NCI-H2081 (cell line): ENCODE measurements around the gene MMEL1.

Experiments
- DNase-seq, 2 experiments: peaks; one replicate each; lab custom pipeline; 2025; lab: John Stamatoyannopoulos, UW

MMEL1 gene

DNA sequence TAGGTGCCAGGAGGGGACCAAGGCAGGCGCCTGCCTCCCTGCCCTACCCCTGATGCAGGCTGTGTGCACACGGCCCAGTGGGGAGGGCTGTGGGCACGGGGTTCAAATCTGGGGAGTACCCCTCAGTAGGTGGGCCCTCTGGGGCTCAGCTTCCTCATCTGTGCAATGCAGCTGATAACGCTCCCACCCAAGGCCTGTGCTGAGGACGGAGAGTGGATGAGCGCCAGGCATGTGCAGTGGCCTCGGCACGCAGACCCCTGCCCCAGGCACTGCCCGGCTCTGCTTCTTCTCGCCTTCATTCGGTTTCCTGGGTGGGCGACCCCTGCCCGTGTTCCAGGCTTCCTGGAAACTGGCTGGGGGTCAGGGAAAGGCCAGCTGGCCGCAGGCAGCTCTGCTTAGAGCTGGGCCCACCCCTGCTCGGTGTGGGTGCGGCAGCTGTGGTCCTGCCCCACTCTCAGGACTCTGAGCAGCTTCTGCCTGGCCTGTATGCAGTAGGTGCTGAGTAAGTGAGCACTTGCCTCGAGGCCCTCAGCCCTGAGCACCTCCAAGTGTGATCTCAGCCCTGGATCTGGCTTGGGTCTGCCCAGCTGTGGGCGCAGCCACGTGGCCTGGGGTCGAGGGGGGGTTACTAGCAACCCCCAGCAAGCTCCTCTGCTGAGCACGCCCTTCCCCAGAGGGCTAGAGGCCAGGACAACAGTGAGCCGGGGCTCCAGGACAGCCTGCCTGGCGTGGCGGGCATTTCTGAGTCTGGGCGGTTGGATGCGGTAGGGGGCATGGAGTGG, 88.5 kb downstream of the MMEL1 start:
- DNase-seq, result no peak

DNA sequence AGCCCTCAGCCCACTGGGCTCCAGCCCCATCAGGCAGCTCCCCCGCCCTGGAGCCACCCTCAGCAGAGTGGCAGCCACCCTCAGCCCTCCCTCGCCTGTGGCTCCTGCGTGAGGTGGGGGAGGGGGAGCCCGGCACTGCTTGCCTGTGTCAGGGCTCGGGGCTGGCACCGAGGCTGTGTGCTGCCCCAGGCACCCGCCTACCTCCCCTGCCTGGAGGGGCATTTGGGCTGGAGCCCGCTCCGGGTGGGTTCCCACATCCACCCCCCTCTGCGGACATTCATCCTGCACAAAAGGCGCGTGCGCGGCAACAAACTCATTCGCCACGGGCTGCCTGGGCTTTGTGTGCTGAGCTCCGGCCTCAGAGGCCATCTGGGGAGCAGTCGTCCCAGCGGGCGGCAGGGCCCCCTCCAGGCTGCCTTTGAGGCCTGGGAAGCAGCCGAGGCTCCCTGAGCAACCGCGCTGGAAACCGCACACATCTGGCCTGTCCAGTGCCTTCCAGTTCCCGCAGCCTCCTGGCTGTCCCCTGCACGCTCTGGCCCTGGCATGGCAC, 89.2 kb downstream of the MMEL1 start:
- DNase-seq, result peak in 1 of 2 experiments; percentile 21

DNA sequence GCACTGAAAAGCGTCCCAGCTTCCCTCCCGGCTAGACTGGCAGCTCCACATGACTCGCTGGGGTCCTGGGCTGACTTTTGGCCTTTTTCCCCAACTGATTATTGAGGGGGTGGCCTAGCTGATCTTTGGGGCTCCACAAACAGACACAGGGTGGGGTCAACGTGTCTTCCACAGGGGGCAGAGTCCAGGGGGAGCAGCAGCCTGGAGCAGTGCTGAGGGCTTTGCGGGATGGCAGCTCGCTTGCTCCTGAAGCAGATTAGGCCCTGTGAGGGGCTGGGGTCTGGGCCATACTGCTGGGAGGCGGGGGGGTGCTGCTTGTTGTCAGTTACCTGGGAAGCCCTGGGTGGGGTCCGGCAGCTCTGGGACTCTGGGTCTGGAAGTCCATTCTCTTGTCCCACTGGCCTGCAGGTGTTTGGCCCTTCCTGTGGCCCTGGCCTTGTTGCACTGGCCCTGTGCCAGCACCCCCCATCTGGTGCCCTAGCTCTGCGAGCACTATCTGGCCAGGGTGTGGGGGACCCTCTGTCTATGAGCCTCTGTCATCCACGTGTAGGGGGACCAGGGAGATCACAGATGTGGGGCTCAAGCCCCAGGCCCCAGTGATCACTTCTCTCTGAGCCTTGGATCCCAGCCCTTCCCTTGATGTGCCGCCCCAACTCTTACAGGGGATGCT, 90.4 kb downstream of the MMEL1 start:
- no peak for DNase-seq

DNA sequence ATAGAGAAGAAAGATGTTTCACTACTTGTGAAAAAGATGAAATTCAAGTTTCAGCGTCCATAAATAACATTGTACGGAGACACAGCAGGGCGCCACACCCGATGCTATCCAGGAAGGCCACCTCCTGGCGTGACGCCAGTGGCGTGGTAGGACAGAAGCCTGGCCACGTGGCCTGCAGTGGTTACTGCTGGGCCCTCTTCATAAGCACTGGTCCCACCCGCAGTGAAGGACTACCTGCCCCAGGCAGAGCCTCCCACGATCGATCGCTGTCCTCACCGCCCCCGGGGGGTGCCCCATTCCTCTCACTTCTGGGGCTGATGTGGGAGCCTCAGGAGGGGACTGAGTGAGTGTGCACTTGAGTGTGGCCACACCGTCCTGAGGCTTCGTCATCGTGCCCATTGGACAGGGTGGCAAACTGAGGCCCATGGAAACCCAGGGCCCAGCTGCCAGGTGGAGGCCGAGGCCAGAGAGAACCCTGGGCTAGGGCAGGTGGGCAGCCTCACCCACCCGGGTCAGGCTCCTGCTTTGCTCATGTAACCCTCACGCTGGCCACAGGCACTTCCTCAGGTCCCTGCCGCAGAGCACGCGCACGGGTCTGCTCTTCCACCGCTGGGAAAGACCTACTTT, 91.1 kb downstream of the MMEL1 start:
- DNase-seq, result no peak

DNA sequence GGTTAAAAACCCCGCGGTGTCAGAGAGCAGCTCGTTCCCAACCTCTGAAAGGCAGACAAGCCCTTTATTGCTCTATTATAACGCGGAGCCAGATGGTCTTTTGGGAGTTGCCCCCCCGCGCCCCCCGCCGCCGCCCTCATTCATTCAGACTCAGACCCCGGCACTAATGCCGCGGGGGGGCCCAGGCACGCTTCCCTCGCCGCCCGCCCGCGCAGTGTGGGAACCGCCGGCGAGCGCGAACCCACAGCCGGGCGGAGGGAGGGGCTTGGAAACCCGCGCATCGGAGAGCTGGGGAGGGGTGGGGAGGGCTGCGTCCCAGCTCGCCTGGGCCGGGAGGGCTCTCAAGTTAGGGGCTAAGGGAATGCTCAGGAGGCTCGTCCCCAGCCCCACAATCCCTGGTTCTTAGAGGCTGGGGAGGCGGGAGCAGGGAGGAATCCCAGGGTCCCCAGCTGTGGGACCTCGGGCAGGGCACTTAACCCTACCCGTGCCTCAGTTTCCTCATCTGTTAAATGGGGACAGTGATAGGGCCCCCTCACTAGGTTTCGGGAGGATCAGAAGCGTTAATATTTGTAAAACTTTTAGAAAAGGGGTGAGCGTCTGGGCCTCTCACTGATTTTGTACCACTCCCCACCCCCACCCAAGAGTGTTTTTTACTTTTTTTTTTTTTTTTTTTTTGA, 91.9 kb downstream of the MMEL1 start:
- no peak for DNase-seq
